HG02798 (cell line): Measurements from ENCODE around the gene SLC16A3.
"Not testable (repeated sequence)": the region's sequence is repeated elsewhere in the genome, so short reads cannot be mapped to it uniquely, and the experiment has no call there.

Source experiments
- ATAC-seq: cut with Tn5 transposase; IDR thresholded peaks from one replicate; pipeline ENCODE4 v1.9.1; 2021; ENCODE audit warnings: mild to moderate bottlenecking; ENCODE audit not compliant: unreplicated experiment, poor library complexity

The SLC16A3 gene

GRCh38 chr17:82259972-82260961 lies 31.4 kb downstream of the SLC16A3 start:
- not testable (repeated sequence) for ATAC-seq

GRCh38 chr17:82262344-82262743 lies 33.5 kb downstream of the SLC16A3 start:
- ATAC-seq = no peak

GRCh38 chr17:82263641-82264040 lies 34.8 kb downstream of the SLC16A3 start:
- no peak for ATAC-seq

GRCh38 chr17:82266142-82266541 lies 37.3 kb downstream of the SLC16A3 start:
- no peak for ATAC-seq

GRCh38 chr17:82267575-82268379 lies 38.9 kb downstream of the SLC16A3 start:
- no peak for ATAC-seq

- no peak for ATAC-seq
These were observed 40.5 kb downstream of the SLC16A3 start for GRCh38 chr17:82269138-82269881.

- ATAC-seq = no peak
These were observed 41.1 kb downstream of the SLC16A3 start for GRCh38 chr17:82269882-82270500.

GRCh38 chr17:82270651-82271050 lies 41.8 kb downstream of the SLC16A3 start:
- ATAC-seq = no peak

- ATAC-seq = no peak
These were observed 42.6 kb downstream of the SLC16A3 start for GRCh38 chr17:82271401-82271800.

- peak; percentile 5 for ATAC-seq
These were observed 43.9 kb downstream of the SLC16A3 start for GRCh38 chr17:82272495-82273326.

- ATAC-seq = peak; percentile 80
These were observed 44.7 kb downstream of the SLC16A3 start, which contains the start of gene CSNK1D for GRCh38 chr17:82273327-82274133. Gene CSNK1D, minus strand, starts transcription at chr17:82273700. Its CDS starts 319 bp downstream, at chr17:82273381.

- ATAC-seq = no peak
These were observed 45.5 kb downstream of the SLC16A3 start for GRCh38 chr17:82274134-82275020.

- no peak for ATAC-seq
These were observed 46.5 kb downstream of the SLC16A3 start for GRCh38 chr17:82275326-82275725.

- ATAC-seq = no peak
These were observed 48.1 kb downstream of the SLC16A3 start for GRCh38 chr17:82276938-82277337.

- no peak for ATAC-seq
These were observed 49.0 kb downstream of the SLC16A3 start for GRCh38 chr17:82277851-82278250.

GRCh38 chr17:82278308-82278707 lies 49.5 kb downstream of the SLC16A3 start:
- no peak for ATAC-seq

- no peak for ATAC-seq
These were observed 50.0 kb downstream of the SLC16A3 start for GRCh38 chr17:82278786-82279391.
